HG02973 (cell line): ENCODE measurements around the gene LPA.

Experiments
- ATAC-seq: cut with Tn5 transposase; IDR thresholded peaks from one replicate; pipeline ENCODE4 v1.9.1; 2021; ENCODE audit warnings: moderate library complexity; ENCODE audit not compliant: unreplicated experiment

Gene LPA

DNA sequence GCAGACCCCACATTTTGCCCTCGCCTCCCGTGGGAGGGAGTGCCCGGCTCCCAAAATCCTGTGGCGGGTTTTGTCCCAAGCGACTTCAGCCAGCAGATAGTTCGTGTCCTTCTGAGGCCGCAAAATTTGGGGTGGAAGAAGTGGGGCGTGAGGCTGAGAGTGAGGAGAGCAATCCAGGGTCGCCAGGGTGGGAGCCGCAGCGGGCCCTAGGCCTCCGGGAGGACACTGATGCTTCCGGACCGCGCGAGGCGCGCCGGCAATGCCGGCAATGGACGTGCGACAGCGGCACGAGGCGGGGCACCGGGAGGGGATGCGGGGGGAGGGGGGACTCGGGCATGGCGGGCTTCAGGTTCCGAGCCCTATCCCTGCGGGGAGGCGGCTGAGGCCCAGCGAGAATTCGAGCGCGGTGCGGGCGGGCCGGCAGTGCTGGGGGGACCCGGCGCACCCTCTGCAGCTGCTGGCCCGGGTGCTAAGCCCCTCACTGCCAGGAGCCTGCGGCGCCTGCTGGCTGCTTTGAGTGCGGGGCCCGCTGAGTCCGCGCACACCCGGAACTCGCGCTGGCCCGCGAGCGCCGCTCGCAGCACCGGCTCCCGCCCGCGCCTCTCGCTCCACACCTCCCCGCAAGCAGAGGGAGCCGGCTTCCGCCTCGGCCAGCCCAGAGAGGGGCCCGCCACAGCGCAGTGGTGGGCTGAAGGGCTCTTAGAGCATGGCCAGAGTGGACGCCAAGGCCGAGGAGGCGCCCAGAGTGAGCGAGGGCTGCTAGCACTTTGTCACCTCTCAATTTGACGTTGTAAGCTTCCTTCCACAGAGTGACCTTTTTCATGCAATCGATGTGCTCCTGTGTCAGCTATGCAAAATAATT lies 143.8 kb downstream of the LPA start:
- peak; percentile 81 for ATAC-seq

- peak; percentile 81 for ATAC-seq
Measured at GRCh38 chr6:160519603-160520042, 144.5 kb downstream of the LPA start.

DNA sequence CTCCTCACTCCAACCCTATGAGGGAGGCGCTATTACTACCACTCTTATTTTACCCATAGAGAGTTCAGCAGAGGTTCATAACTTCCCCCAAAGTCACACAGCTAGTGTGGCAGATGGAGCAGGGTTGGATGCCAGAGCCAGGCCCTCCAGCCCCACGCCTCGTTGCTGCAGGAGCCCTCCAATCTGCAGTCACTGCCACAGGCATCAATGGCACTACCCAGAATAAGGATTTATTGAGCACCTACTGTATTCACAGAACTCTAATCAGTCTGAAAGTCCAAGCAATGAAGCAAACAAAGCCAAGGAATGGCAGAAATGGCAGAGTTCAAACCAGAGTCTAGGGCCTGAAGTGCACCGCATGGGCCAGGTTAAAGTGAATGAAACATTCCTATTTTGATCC lies 144.9 kb downstream of the LPA start:
- no peak for ATAC-seq

GRCh38 chr6:160513836-160514235 lies 150.2 kb downstream of the LPA start:
- no peak for ATAC-seq

DNA sequence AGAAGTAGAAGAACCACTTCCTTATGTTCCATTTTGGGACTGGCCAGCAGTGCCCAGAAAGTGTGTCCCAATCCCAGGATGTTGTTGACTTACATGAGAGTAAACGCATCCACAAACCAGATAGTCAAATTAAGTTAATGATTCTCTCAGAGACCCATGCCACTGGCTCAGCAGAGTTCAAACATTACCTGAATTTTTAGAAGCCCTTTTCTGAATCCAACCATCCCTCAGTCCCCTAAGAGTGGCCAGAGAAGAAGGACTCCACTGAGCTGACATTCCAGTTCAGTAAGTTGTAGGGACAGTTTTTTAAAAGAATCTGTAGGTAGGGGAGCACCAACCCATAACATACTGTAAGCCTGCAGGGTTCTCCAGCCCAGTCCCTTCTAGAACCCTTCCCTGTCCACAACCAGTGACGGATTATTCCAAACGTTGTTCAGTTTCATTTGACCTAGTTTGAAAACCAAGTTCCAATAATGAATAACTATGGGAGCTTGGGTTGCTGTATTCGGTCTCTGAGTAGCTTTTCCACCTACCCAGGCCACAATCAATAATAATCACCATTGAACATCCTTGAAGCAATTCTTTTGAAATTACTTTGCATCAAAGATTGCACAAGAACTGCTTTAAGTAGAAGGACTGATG lies 153.0 kb downstream of the LPA start:
- ATAC-seq: no peak

DNA sequence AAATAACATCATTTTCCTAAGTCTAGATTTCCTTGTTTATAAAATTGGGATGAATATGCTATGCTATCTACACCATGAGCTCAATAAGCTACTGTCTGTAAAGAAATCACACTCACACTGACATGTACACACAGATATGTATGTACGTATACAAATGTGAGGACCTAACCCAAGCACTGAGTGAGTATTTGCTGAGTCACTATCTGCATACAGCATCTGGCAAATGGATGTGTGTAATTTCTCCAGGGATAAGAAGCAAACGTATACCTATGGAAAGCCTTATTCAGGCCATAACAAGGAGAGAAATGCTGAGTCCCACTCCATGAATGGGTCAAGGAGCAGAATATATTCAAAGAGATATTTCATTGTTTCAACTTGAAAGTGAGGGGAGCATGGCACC lies 153.9 kb downstream of the LPA start:
- no peak for ATAC-seq

DNA sequence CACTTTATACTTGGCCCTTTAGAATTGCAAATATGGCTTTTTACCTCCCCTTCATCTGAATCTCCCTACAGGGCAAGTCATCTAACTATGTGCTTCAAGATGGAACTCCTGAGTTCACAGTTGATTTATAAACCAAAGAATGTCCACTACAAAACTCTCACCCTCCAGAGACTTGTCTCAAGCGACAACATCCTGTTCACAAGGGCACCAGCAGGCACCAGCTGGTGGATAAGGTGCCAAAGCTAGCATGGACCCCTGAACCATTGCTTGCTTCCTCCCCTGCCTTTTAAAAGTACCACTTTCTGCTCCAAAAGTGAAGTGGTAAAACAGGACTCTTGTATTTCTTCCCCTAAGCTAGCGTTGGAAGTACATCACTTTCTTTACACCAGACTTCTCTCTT lies 154.5 kb downstream of the LPA start:
- no peak for ATAC-seq

DNA sequence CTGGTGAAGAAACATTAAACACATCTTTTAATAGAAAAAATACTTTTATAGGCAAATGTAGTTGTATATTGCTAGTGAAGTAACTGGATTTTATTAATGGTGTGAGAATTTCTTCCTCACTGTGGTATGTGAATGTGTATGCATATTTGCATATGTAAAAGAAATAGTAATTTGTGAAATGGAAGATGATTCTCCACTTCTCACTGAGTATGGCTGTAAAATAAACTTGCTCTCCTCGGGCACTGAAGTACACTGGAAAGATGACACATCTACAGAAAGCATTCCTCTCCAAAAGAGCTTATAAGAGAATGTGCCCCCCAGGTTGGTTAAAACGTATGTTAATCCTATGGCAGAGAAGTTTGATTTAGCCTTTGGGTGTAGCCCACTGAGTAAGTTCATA lies 155.5 kb downstream of the LPA start:
- no peak for ATAC-seq

GRCh38 chr6:160507420-160507819 lies 156.7 kb downstream of the LPA start:
- no peak for ATAC-seq

DNA sequence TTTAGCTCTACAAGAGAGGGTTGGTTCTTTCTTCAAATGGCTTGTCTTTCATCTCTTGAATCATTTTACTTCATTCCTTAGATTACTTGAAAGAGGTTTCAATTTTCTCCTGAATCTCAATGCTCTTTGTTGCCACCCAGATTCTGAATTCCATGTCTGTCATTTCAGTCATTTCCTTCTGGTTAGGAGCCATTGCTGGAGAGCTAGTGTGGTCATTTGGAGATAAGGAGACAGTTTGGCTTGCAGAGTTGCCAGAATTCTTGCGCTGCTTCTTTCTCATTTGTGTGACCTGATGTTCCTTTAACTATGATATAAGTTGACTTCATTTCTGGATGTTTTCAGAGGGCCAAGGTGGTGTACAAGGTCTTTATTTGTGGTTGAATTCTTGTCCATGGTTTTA lies 158.1 kb downstream of the LPA start:
- no peak for ATAC-seq

GRCh38 chr6:160500639-160501038 lies 163.4 kb downstream of the LPA start:
- ATAC-seq: no peak

- ATAC-seq: no peak
Measured at GRCh38 chr6:160494576-160494975, 169.5 kb downstream of the LPA start.

DNA sequence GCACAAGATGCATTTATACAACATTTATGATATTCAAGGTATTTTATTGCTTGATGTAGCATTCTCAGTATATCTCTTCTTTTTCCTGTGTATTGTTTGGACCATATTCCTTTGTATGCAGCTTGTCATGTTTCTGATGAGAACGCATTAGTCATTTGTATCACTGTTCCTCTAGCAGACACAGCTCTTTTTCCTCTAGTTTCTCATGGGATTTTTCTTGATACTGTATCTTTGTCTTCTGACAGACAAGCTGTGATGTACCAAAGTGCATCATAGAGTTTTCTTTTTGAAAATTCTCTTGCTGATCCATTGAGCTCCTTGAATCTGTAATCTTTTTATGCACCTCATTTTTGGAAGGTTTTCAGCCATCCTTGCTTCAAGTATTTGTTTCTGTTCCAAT lies 175.0 kb downstream of the LPA start:
- no peak for ATAC-seq

DNA sequence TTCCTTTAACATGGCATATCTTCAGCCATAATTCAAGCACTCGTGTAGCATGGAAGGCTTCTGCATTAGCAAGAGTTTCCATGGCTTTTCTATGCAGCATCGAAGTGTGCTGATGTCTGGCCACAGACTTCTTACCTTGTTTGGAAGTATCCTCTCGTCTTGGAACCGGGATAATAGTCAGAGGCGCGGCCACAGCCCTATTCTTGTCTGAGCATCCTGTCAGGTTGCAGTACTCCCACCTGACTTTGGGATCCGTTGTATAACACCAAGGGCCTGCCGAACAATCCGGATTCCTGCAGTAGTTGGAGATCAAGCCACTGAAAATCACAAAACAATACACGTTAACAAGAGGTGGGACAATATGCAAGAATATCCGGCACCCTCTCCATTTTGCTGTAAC lies 177.0 kb downstream of the LPA start:
- ATAC-seq: no peak
